RWPE1 (cell line): Measurements from ENCODE around the gene TLR9.

Experiments
- CTCF ChIA-PET: fragments of 350-600 bp; sonication (Branson Sonifier 250); formaldehyde crosslinking; extraction: SDS; loops from one replicate; lab custom pipeline; 2021; lab: Yijun Ruan, JAX
- POLR2A ChIA-PET: fragments of 400-600 bp; formaldehyde crosslinking; extraction: SDS; loops from one replicate; lab custom pipeline; 2020; ENCODE audit warnings: antibody characterized with exemption; ENCODE audit not compliant: low non-redundant PET; lab: Yijun Ruan, JAX
- DNase-seq: peaks from one replicate; pipeline ENCODE4 v3.0.0; 2012; ENCODE audit warnings: low spot score
- H3K27ac ChIP-seq: fragments of 450-650 bp; 2 replicates; pipeline ENCODE4 v1.5.1; 2017
- TF ChIP-seq, protein P1 (sequence below): fragments of 450-650 bp; conservative IDR thresholded peaks from 2 replicates; pipeline ENCODE4 v1.5.1; 2017; ENCODE audit warnings: low read depth, mild to moderate bottlenecking

TLR9 gene

DNA sequence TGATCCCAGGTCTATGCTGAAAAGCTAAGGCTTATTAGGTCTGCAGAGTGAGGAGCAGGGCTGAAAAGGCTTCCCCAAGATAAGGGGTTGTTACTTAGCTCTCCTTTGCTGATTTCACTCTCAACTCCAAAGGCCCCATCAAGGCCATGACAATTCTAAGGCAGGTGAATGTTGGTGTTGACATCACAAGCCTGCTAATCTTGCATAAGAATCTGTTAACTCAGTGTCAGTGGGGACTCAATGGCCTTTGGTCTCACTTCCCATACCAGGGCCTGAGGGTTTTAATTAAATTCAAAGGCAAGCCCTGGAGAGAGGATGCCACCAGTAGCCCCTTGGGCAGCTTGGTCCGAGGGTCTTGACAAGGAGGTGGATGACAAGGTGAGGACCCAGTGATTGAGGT, 36.9 kb downstream of the TLR9 start:
- CTCF ChIA-PET, result interaction anchor here (0.5 to 0.6 kb wide), 3 partner anchors 30 to 77 kb away, joined by 3 to 5 read pairs (median 4); no protein-coding TSS in a partner anchor
- TF ChIP-seq, protein P1, sequence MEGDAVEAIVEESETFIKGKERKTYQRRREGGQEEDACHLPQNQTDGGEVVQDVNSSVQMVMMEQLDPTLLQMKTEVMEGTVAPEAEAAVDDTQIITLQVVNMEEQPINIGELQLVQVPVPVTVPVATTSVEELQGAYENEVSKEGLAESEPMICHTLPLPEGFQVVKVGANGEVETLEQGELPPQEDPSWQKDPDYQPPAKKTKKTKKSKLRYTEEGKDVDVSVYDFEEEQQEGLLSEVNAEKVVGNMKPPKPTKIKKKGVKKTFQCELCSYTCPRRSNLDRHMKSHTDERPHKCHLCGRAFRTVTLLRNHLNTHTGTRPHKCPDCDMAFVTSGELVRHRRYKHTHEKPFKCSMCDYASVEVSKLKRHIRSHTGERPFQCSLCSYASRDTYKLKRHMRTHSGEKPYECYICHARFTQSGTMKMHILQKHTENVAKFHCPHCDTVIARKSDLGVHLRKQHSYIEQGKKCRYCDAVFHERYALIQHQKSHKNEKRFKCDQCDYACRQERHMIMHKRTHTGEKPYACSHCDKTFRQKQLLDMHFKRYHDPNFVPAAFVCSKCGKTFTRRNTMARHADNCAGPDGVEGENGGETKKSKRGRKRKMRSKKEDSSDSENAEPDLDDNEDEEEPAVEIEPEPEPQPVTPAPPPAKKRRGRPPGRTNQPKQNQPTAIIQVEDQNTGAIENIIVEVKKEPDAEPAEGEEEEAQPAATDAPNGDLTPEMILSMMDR, result no peak

DNA sequence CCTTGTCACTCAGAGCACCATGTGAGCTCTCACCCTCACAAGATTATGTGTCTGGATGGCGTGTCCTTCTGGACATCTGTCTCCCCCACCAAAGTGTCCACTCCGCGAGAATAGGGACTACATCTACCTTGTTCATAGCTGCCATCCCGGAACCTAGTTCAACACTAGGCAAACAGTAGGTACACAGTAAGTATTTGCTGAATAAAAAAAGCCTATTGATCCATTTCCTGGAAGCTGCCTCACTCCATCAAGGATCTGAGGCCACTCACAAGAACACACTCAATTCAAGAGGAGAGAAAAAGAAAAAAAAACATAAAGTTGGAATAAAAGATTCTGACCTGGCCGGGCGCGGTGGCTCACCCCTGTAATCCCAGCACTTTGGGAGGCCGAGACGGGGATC, 38.7 kb downstream of the TLR9 start:
- H3K27ac ChIP-seq, result no peak overlapping the region
- TF ChIP-seq, protein P1, result no peak
- CTCF ChIA-PET, result interaction anchor here (0.9 kb wide), 1 partner anchor 16 kb away, joined by 3 read pairs; no protein-coding TSS in a partner anchor
- POLR2A ChIA-PET, result no interaction called here
- no peak for DNase-seq

More for the DNA sequence above, 36.9 kb downstream of the TLR9 start:
- no peak for DNase-seq
- no peak overlapping the region for H3K27ac ChIP-seq
- POLR2A ChIA-PET, result no interaction called here

DNA sequence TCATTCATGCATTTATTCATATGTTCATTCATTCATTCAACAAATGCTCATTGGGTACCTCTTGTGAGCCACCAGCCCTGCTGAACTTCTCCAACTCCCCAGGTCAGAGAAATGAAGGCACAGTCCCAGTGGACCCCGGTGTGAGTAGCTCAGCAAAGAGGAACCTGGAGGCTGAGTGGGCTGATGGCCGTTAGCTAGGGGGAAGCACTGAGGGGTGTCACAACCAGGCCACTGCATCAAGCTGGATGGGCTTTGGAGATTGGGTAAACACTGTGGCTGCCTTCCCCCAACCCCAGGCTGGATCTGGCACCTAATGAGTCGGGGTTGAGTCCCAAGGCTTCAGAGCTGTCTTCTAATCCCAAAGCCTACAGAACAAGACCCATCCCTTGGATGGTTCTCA, 39.6 kb downstream of the TLR9 start:
- no peak overlapping the region for H3K27ac ChIP-seq
- TF ChIP-seq, protein P1, result no peak
- ChIA-PET CTCF (no interaction called here), POLR2A (no interaction called here)
- no peak for DNase-seq

DNA sequence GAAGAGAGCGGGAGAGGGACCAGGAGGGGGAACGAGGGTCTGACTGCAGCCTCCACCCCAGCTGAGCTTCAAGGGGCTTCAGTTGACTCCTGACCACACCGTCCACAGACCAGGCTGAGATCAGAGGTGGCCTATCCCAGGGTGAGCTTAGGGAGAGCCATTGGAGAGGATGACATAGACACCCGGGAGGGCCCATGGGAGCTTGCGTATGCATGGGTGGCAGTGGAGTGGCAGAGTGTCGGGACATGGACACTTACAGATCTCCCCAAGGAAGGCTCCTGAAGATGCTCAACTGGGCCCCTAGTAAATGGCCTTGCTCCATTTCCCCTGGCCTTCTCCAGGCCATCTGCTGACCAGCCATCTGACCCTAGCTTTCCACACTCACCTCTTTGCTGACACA, 40.1 kb downstream of the TLR9 start:
- CTCF ChIA-PET, result interaction anchor here (0.6 kb wide), 2 partner anchors 92 to 146 kb away, joined by 7 to 11 read pairs; no protein-coding TSS in a partner anchor
- H3K27ac ChIP-seq, result no peak overlapping the region
- POLR2A ChIA-PET, result no interaction called here
- TF ChIP-seq, protein P1, result no peak
- DNase-seq, result no peak

DNA sequence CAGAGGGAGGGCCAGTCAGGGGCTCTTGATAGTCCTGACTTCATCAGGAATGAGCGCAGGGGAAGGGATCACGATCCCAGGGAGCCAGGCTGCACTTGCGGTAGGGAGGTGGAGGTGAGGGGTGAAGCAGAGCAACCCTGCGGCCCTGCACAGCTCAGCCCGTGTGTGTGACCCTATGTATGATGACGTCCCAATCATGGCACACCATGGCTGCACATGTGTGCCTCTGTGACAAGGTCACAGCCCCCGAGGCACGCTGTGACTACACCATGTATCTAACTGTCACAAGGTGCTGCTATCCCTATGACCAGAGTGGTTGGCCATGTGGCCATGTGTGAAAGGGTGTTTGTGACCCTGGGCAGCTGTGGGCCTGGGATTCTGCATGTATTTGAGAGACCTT, 40.8 kb downstream of the TLR9 start:
- ChIA-PET CTCF (interaction anchor here (0.6 kb wide), 2 partner anchors 93 to 147 kb away, joined by 7 to 11 read pairs; no protein-coding TSS in a partner anchor), POLR2A (no interaction called here)
- TF ChIP-seq, protein P1, result no peak

DNA sequence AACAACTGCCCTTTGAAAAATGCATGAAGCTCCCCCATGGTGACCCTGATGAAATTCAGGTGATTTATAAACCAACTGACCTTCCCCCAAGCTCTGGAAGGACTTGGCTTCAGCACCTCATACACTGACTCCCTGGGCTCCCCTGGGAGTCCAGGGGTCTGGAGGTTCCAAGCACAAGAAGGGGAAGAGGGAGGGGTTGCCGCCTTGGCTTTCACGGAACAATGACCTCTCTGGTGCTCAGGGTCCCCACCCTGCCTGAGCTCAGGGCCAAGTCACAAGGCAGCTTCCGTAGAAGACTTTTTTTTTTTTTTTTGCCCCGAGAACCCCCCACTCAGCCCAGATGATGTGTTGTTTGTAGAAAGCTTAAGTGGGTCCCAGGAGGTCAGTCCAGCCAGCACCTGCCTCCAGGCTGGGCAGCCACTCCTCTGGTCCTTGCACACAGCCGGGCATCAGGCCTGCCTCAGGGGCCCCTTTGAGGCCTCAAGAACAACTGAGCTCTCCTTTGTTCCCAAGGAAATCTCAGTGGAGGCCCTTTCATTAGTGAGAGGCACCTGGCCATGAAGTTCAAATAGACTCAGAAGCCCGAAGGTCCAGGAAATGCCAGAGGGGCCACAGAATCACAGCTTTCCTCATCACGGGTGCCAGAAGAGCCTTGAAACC, 41.5 kb downstream of the TLR9 start:
- no peak overlapping the region for H3K27ac ChIP-seq
- DNase-seq, result no peak
- TF ChIP-seq, protein P1, result no peak
- ChIA-PET CTCF (interaction anchor here (0.6 to 1.2 kb wide), 3 partner anchors 36 to 136 kb away, joined by 3 to 5 read pairs (median 4); no protein-coding TSS in a partner anchor), POLR2A (no interaction called here)

More for the DNA sequence above, 40.8 kb downstream of the TLR9 start:
- no peak for DNase-seq
- no peak overlapping the region for H3K27ac ChIP-seq
